HG02943 (cell line): ENCODE results near the gene NTSR1.
A peak's percentile ranks its signal among the peaks of the same experiment; 100 is the strongest.

ENCODE experiments used
- ATAC-seq: cut with Tn5 transposase; IDR thresholded peaks from one replicate; pipeline ENCODE4 v1.9.1; 2021; ENCODE audit warnings: mild to moderate bottlenecking, low read depth, moderate library complexity; ENCODE audit not compliant: unreplicated experiment

The NTSR1 gene

GRCh38 chr20:62778601-62779416, 70.2 kb downstream of the NTSR1 start:
- ATAC-seq, result no peak

- ATAC-seq, result no peak
Measured at GRCh38 chr20:62779417-62779685, 70.7 kb downstream of the NTSR1 start.

- ATAC-seq, result no peak
Measured at GRCh38 chr20:62780204-62780603, 71.6 kb downstream of the NTSR1 start.

- no peak for ATAC-seq
Measured at GRCh38 chr20:62780696-62781095, 72.1 kb downstream of the NTSR1 start.

- no peak for ATAC-seq
Measured at GRCh38 chr20:62782149-62782892, 73.7 kb downstream of the NTSR1 start.

- no peak for ATAC-seq
Measured at GRCh38 chr20:62782893-62783278, 74.2 kb downstream of the NTSR1 start.

GRCh38 chr20:62784497-62784896, 75.9 kb downstream of the NTSR1 start:
- no peak for ATAC-seq

DNA sequence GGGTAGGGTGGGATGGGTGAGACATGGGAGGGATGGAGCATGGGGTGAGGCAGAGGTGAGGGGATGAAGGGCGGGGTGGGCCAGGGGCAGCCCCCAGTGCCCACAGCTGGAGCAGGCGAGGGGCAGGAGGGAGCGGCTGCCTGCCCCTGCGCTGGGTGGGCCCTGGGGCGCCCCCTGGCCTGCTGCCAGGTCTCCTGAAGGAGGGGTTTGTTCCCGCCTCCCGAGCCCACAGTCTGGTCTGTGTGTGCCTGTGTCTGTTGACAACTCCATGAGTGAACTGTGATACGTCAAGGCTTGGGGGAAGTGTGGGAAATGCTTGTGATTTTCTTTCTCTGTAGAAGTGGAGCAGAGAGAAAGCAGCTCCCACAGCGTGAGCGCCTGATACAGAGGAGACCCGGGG, 76.8 kb downstream of the NTSR1 start:
- ATAC-seq, result no peak

DNA sequence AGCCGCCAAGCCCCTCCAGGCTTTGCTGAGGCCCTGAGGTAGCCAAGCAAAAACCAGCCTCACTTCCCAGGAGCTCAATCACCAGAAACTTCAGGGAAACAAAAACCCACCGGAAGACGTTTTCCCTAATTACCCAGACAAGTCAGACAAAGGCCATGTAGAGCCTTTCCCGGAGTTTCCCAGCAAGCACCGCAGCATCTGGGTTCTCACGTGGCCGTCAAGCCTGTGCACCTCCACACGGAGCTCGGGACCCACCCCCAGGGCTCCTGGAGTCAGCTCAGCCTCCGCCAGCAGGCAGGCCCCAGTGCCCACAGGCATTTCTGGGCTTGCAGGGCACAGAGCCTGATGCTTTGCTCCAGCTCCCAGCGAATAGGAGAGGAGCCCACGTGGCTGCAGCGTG, 77.5 kb downstream of the NTSR1 start:
- ATAC-seq, result no peak

GRCh38 chr20:62787321-62787720, 78.7 kb downstream of the NTSR1 start:
- ATAC-seq, result no peak

GRCh38 chr20:62787866-62788265, 79.2 kb downstream of the NTSR1 start:
- ATAC-seq, result no peak

GRCh38 chr20:62788607-62789006, 80.0 kb downstream of the NTSR1 start:
- no peak for ATAC-seq

GRCh38 chr20:62790075-62790474, 81.4 kb downstream of the NTSR1 start:
- ATAC-seq, result no peak

- ATAC-seq, result no peak
Measured at GRCh38 chr20:62791301-62792181, 82.9 kb downstream of the NTSR1 start.

GRCh38 chr20:62792182-62792939, 83.7 kb downstream of the NTSR1 start:
- ATAC-seq, result no peak

DNA sequence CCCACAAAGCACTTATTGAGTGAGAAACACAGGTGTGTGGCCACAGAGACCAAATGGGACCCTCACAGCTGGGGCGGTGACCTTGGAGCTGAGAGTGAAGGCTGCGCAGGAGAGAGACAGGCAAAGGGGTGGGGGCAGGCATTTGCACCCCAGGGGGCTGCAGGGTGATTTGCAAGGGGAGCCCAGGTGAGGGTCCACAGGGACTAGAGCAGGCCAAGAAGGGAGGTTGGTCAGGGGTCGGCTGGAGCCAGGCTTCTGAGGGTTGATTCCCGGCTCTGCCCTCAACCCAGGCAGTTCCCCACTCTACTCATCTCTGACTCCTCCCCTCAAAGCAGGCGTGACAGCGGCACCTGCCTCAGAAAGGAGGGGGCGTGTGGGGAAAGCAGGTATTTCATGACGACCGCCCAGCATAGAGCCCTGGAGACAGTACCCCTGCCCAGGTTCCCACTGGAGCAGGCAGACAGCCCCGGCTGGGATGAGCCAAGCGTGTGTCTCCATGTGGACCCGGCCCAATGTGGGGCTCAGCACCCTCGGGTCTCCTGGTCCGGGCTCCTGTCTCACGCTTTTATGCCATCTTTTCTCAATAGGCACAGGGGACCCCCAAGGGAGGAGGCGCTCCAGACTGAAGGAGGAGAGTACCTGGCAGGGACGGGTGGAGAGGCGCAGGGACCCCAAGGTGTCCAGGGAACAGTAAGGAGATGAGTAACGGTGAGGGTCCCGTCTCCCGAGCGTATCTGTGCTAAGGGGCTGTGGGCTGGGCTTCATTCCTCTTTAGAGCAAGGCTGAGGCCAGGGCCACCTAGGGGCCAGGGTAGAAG, 84.5 kb downstream of the NTSR1 start:
- ATAC-seq, result no peak

- ATAC-seq, result no peak
Measured at GRCh38 chr20:62793757-62794006, 85.0 kb downstream of the NTSR1 start.

DNA sequence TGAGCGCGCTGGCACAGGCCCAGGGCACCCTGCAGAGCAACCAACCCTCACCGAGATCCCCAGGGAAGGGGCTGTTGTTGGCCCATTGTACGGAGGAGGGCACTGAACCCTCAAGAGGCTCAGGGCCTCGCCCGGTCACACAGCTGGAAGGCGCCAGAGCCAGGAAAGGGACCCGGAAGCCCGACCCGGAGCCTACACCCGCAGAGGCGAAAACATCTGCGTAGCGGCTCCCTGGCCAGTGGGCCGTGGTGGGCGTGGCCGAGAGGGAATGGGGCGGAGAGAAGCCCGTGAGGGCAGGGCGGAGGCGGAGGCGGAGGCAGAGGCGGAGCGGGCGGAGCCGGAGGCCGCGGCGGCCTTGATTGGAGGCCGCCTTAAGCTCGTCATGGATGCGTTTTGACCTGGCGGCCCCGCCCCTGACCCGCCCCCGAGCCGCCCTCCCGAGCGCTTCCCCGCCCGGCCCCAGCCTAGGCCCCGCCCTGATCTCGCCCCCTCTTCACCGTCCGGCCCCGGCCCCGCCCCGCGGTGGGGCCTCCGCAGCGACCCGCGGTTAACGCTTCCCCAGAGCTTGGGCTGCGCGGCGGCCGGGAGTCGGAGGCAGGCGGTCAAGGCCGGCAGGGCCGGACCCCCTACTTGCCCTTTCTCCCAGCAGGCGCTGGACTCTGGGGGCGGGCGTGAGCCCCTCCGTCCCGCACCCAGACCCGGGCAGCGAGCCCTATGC, 85.5 kb downstream of the NTSR1 start:
- peak; percentile 51 for ATAC-seq

DNA sequence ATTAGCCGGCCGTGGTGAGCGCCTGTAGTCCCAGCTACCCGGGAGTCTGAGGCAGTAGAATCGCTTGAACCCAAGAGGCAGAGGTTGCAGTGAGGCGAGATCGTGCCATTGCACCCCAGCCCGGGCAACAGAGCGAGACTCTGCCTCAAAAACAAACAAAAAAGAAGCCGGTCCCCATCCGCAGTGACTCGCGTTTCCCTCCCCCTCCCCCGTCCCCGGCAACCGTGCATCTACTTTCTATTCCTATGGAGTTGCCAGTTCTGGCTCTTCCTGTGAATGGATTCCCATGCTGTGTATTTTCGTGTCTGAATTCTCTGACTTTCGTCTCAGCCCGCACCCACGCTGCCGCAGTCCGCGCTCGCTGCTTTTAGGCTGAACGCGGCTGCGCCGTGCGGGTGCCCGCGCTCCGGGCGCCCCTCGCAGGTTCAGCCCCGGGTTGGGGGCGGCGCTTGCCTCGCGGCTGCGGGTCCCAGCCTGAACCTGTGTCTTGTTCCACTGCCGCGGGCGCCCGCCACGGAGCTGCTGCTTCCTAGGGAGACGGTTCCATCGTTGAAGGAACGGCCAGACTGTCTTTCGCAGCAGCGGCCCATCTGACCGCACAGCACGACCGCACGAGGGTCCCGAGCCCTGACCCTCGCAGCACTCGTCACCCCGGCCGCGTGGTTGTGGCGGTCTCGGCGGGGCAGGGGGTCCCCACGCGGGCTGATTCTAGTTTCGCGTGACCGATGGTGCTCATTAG, 86.6 kb downstream of the NTSR1 start:
- ATAC-seq, result no peak
